ENCODE measurements around the gene EDN2.

EDN2 gene

DNA sequence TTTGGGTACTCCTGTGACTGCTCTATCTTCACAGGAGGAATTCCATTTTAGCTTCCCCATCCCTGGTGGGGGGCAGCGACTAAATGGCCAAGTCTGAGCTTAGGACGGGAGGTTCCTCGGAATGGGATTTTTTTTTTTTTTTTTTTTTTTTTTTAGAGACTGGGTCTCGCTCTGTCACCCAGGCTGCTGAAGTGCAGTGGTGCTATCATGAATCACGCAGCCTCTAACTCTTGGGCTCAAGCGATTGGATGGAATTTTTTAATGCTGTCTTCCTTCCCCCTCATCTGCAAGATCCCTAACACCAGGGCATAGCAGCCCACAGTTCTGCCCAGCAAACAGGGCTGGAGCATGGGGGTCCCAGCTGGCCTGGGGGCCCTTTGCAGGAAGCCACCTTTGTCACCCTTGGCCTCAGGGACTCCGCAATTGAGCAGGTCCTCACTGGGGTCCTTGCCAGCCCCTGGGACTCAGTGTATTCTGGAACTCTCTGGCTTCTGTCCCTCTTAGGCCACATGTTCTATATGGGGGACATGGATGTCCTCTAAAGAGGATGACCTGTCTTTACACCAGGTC lies 13.1 kb upstream of the EDN2 start:
- DNase-seq, result no peak

- no peak for DNase-seq
Measured at GRCh38 chr1:41497056-41497440, 12.6 kb upstream of the EDN2 start.

DNA sequence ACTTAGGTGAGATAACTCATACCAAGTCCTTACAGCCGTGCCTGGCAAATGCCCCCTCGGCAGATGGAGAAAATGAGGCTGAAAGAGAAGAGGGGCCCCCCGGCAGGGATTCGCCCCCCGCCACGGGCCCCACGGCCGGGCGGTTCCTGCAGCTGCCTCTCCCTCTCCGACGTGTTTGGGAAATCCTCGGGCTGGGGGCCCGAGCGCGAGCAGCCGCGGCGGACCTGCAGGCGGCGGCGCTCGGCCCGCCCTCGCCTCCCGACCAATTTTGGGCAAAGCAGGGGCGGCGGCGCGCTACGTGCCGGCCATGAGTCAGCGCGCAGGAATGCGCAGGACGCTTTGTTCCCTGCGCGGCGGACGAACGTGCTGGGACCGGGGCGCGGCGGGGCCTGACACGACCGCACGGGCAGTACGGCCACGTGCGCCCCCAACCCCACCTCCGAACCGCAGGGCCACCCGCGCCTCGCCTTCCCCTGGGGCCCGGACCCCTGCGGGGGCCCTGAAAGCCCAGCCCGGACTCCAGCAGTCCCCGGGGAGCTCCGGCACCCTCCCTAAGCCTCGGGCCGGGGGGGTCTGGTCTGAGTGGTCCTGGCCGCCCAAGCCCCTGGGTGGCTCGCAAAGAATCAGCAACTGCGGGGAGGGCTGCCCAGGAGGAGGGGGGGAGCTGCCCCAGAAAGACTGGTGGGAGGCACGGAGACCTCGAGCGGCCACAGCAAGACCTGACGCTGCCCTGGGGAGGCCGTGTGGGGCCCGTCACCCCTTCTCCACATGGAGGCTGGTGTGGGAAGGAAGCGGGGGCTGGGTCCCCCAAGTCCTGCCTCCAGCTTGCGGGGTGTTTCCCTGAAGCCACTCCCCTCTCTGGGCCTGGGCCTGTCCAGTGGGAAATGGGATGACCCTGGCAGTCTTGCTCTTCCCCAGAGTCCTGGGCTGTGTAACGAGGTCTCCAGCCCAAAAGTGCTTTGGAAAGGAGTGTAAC lies 11.9 kb upstream of the EDN2 start:
- DNase-seq, result peak; percentile 60 to 76

DNA sequence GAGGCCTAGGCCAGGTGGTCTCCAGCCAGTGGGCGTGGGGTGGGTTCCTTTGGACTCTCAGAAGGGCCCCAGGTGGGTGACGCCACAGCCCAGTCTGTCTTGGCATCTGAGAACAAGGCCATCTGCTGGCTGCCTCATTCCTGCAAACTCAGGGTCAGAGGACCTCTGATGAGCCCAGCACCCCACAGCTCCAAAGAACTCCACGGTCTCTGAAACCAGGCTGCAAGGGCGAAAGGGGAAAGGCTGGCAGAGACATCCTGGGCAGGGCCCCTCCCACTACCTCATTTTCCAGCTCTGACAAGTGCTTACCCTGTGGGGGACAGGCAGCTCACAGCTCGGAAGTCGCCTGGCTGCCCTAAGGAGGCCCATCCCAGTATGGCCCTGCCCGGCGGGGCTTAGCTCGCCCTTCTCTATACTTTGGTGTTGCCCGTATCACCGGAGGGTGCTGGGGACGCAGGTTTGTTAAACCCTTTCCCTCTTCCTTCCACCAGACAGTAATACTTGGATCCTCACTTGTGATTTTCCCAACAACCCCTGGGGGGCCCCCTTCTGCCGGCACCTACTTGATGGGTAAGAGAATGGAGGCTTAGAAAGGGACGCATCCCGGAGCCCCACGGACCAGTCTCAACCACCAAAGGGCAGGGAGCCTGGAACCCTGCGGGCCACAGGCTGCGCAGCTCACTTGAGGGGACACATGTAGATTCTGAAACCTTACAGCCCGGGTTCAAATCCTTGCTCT lies 10.9 kb upstream of the EDN2 start:
- no peak for DNase-seq

DNA sequence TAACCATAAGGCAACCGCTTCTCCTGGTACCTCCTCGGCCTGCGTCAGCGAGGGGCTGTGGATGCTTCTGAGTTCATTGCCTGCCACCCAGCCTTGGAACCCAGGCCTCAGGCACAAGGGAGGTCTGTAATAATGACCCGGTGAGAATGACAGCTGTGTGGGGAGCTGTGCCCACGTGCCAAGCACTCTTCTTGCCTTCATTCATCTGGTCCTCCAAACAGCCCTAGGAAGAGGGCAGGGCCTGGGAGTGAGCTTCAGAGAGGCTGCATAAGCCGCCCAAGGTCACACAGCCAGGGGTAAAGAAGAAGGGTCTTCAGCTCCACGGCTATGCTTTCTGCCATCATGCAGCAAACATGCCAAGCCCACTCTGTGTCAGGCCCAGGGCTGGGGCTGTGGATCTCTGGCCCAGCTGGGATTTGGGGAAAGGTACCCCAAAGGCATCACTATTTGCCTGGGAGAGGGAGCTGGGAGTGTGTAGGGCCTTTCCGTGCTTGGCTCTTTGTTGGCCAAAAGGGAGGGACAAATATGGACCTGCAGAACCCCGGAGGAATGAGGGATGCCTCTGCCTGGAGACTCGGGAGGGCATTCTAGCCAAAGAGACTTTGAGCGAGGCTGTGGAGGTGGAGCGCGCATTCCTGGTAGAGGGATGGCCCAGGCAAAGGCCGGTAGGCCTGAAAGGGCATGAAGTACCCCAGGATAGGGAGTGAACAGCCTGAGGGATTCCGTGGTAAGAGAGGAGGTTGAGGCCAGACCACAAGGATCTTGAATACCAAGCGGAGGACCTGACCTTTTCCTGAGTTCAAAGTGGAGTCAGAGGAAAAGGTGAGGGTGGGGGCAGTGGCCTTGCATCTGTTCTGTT lies 10.1 kb upstream of the EDN2 start:
- DNase-seq, result no peak

DNA sequence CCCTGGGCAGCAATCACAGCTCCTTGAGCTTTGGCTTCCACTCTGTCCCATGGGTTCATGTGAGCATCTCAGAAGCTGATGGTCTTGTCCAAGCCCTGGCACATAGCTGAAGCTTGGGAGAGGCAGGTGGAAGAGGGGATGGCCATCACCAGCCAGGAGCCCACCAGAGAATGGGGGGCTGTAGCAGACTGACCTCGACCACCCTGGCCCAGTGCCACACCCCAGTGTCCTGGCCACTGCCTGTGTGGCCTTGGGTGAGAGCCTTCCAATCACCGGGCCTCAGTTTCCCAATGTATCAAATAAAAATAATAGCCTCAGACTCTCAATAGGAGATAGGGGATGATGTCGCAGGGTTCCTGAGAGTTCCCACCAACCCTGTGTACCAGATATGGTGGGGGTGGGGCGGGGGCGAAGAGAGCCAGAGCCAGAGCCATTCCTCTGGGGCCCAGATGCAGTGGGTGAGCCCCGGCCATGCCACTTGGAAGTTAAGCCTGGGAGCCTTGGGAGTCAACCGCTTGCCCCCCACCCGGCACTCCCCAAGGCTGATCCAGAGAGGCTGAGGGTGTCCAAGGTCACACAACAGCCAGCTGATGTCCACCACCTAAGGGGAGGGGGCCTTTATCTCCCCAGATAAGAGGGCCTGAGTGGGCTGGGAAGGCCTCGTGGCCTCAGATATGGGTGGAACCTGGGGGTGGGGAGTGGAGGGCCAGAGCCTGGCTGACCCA lies 9.3 kb upstream of the EDN2 start:
- no peak for DNase-seq

GRCh38 chr1:41493117-41493536 lies 8.6 kb upstream of the EDN2 start:
- DNase-seq, result no peak

- peak; percentile 54 to 61 for DNase-seq
Measured at GRCh38 chr1:41492341-41492848, 7.9 kb upstream of the EDN2 start.

GRCh38 chr1:41490911-41491310 lies 6.4 kb upstream of the EDN2 start:
- no peak for DNase-seq

- no peak for DNase-seq
Measured at GRCh38 chr1:41489561-41489960, 5.1 kb upstream of the EDN2 start.

GRCh38 chr1:41488040-41488951 lies 3.8 kb upstream of the EDN2 start:
- DNase-seq, result no peak

GRCh38 chr1:41487126-41488039 lies 2.9 kb upstream of the EDN2 start:
- no peak for DNase-seq

GRCh38 chr1:41486371-41487125 lies 2.1 kb upstream of the EDN2 start:
- DNase-seq, result no peak

- DNase-seq, result no peak
Measured at GRCh38 chr1:41486053-41486370, 1.5 kb upstream of the EDN2 start.

DNA sequence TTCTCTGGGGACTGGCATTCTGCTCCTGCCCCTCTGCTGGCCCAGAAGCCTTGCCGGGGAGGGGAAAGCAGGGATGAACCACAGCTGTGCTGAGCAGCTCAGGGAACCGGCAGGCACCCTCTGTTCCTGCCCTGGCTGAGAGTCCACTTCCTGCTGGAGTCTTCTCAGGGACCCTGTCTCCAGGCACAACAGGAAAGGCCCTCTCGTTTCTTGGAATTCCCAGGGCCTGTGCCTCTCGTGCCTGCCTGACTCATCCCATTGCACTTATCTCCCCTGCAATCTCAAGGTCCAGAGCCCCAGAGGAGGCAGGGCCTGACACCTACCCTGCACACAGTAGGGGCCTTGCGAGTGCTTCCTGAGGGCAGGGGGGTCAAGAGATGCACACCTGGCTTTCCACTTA lies 1.1 kb upstream of the EDN2 start:
- no peak for DNase-seq

GRCh38 chr1:41483960-41484401 lies 502 bp downstream of the EDN2 start:
- no peak for DNase-seq

- no peak for DNase-seq
Measured at GRCh38 chr1:41483001-41483850, 1.3 kb downstream of the EDN2 start.

Data from stimulated activated CD4-positive, alpha-beta T cell treated with anti-CD3 and anti-CD28 coated beads, Interleukin-2, amount 100 ng/mL, for 24 hours (primary cell).